A549 (cell line): Measurements from ENCODE around the gene ACP4. TPM values are rescaled to one million over a fixed set of nuclear protein-coding genes. Genes with fewer than 3 reads are reported as not detected.

Experiments used
- ATAC-seq, 2 experiments: fragments of 200-7000 bp in 1 of 2; fragments of >200 bp in 1 of 2; cut with Nextera tagmentation in 1 of 2; cut with Tn5 transposase in 1 of 2; 3 replicates each; pipeline versions ENCODE4 v1.8.0 to v1.9.1; 2018 to 2020; ENCODE audit warnings: mild to moderate bottlenecking in 1 of 2, moderate library complexity in 1 of 2
- CTCF ChIA-PET: fragments of 300-600 bp; sonication (Branson Sonifier 250); formaldehyde crosslinking; extraction: SDS; loops from one replicate; lab custom pipeline; 2021; ENCODE audit warnings: antibody characterized with exemption, inconsistent platforms; lab: Yijun Ruan, JAX
- POLR2A ChIA-PET: fragments of 350-600 bp; formaldehyde crosslinking; extraction: SDS; loops from one replicate; lab custom pipeline; 2021; ENCODE audit warnings: antibody characterized with exemption, inconsistent platforms; lab: Yijun Ruan, JAX
- DNase-seq, 2 experiments: peaks; one replicate each; pipeline versions ENCODE4 v3.0.0 to v3.0.0-alpha.2; 2011 to 2016; ENCODE audit warnings: low read depth in 1 of 2, low spot score in 1 of 2
- FAIRE-seq: peaks from 2 replicates; lab custom pipeline; 2011; peaks lifted over from hg19 to GRCh38; lab: Jason Lieb, UNC
- H3K27ac ChIP-seq, 2 experiments: fragments of >200 bp; sonication (Bioruptor Twin); formaldehyde crosslinking; 3 replicates each; pipeline ENCODE4 v1.5.1; 2016 to 2017
- H3K4me1 ChIP-seq: fragments of >200 bp; sonication (Bioruptor Twin); formaldehyde crosslinking; 3 replicates; pipeline ENCODE4 v1.6.1; 2016
- H3K4me2 ChIP-seq: fragments of >200 bp; sonication (Bioruptor Twin); formaldehyde crosslinking; 3 replicates; pipeline ENCODE4 v1.6.1; 2016
- H3K4me3 ChIP-seq: fragments of >200 bp; sonication (Bioruptor Twin); formaldehyde crosslinking; 3 replicates; pipeline ENCODE4 v1.5.1; 2016
- H3K9me3 ChIP-seq: fragments of >200 bp; sonication (Bioruptor Twin); formaldehyde crosslinking; 3 replicates; pipeline ENCODE4 v1.6.1; 2016
- BHLHE40 ChIP-seq: IDR thresholded peaks from 2 replicates; pipeline ENCODE4 v1.6.1; 2012; ENCODE audit warnings: low read depth, low read length, inconsistent platforms
- CBX2 ChIP-seq: fragments of 200-600 bp; sonication (generic); IDR thresholded peaks from 2 replicates; pipeline ENCODE4 v1.6.1; 2016; ENCODE audit warnings: low read depth, mild to moderate bottlenecking, borderline replicate concordance
- CHD2 ChIP-seq: fragments of 150-350 bp; IDR thresholded peaks from 2 replicates; pipeline ENCODE4 v1.6.1; 2014; ENCODE audit warnings: low read length; ENCODE audit not compliant: partially characterized antibody
- EHMT2 ChIP-seq: fragments of 200-600 bp; sonication (generic); IDR thresholded peaks from 2 replicates; pipeline ENCODE4 v1.6.1; 2016; ENCODE audit warnings: antibody characterized with exemption, low read depth, mild to moderate bottlenecking, moderate library complexity
- EP300 ChIP-seq, 2 experiments: fragments of >200 bp; sonication (Bioruptor Twin); formaldehyde crosslinking; IDR thresholded peaks; 2 replicates in 1 of 2; 3 replicates in 1 of 2; pipeline ENCODE4 v1.6.1; 2016 to 2017
- FOSB ChIP-seq: fragments of 250-450 bp; sonication (Bioruptor Pico); IDR thresholded peaks from 2 replicates; pipeline ENCODE4 v1.5.0; 2020; ENCODE audit warnings: mild to moderate bottlenecking, moderate library complexity
- FOXS1 ChIP-seq: fragments of 250-450 bp; sonication (Bioruptor Pico); IDR thresholded peaks from 2 replicates; pipeline ENCODE4 v1.5.0; 2020; ENCODE audit warnings: mild to moderate bottlenecking, moderate library complexity
- HOXA7 ChIP-seq: fragments of 250-450 bp; sonication (Bioruptor Pico); IDR thresholded peaks from 2 replicates; pipeline ENCODE4 v1.5.0; 2020; ENCODE audit warnings: mild to moderate bottlenecking, moderate library complexity
- HOXB5 ChIP-seq: fragments of 250-450 bp; sonication (Bioruptor Pico); IDR thresholded peaks from 2 replicates; pipeline ENCODE4 v1.5.0; 2020; ENCODE audit warnings: mild to moderate bottlenecking, moderate library complexity
- JUN ChIP-seq, 2 experiments: fragments of >200 bp; sonication (Bioruptor Twin); formaldehyde crosslinking; IDR thresholded peaks; 2 replicates in 1 of 2; 3 replicates in 1 of 2; pipeline ENCODE4 v1.6.1; 2016 to 2017
- KDM1A ChIP-seq: fragments of 200-600 bp; sonication (generic); IDR thresholded peaks from 2 replicates; pipeline ENCODE4 v1.6.1; 2016; ENCODE audit warnings: low read depth, mild to moderate bottlenecking
- MAZ ChIP-seq: fragments of 150-350 bp; IDR thresholded peaks from 2 replicates; pipeline ENCODE4 v1.6.1; 2014; ENCODE audit warnings: antibody characterized with exemption, low read depth, low read length, borderline replicate concordance
- NR3C1 ChIP-seq: fragments of >200 bp; sonication (Bioruptor Twin); formaldehyde crosslinking; IDR thresholded peaks from 3 replicates; pipeline ENCODE4 v1.6.1; 2017
- PHF8 ChIP-seq: fragments of 200-600 bp; sonication (generic); IDR thresholded peaks from 2 replicates; pipeline ENCODE4 v1.6.1; 2016; ENCODE audit warnings: low read depth, mild to moderate bottlenecking, antibody characterized with exemption, moderate library complexity, borderline replicate concordance
- POLR2A ChIP-seq: IDR thresholded peaks from 2 replicates; pipeline ENCODE4 v1.6.1; 2012; ENCODE audit warnings: mild to moderate bottlenecking, low read length
- POLR2AphosphoS2 ChIP-seq: conservative IDR thresholded peaks from 2 replicates; pipeline ENCODE4 v1.6.1; 2012; ENCODE audit warnings: low read length, improper control_type of control experiment, inconsistent platforms
- RARB ChIP-seq: fragments of 250-450 bp; sonication (Bioruptor Pico); IDR thresholded peaks from 2 replicates; pipeline ENCODE4 v1.8.0; 2021; ENCODE audit warnings: mild to moderate bottlenecking, moderate library complexity
- RNF2 ChIP-seq: fragments of 200-600 bp; sonication (generic); IDR thresholded peaks from 2 replicates; pipeline ENCODE4 v1.6.1; 2016; ENCODE audit warnings: low read depth, mild to moderate bottlenecking, antibody characterized with exemption, moderate library complexity, borderline replicate concordance
- SMC3 ChIP-seq: fragments of >200 bp; sonication (Bioruptor Twin); formaldehyde crosslinking; IDR thresholded peaks from 3 replicates; pipeline ENCODE4 v1.6.1; 2018; ENCODE audit warnings: inconsistent platforms
- TFCP2L1 ChIP-seq: fragments of 250-450 bp; sonication (Bioruptor Pico); IDR thresholded peaks from 2 replicates; pipeline ENCODE4 v1.5.0; 2021; ENCODE audit warnings: mild to moderate bottlenecking
- TP53 ChIP-seq: fragments of 250-450 bp; sonication (Bioruptor Pico); IDR thresholded peaks from 2 replicates; pipeline ENCODE4 v1.5.0; 2021; ENCODE audit warnings: mild to moderate bottlenecking, moderate library complexity
- ZC3H11A ChIP-seq: fragments of 450-650 bp; IDR thresholded peaks from 2 replicates; pipeline ENCODE4 v1.6.1; 2014; ENCODE audit warnings: antibody characterized with exemption, mild to moderate bottlenecking
- ZNF302 ChIP-seq: fragments of 250-450 bp; sonication (Bioruptor Pico); IDR thresholded peaks from 2 replicates; pipeline ENCODE4 v1.9.0; 2021; ENCODE audit warnings: inconsistent platforms, mild to moderate bottlenecking, moderate library complexity
- ZSCAN20 ChIP-seq: fragments of 250-450 bp; sonication (Bioruptor Pico); IDR thresholded peaks from 2 replicates; pipeline ENCODE4 v1.8.0; 2022; ENCODE audit warnings: mild to moderate bottlenecking, moderate library complexity
- WGBS: methylation state at CpG from one replicate; pipeline ENCODE4 v1.1.6; 2017; ENCODE audit errors: missing lambda C conversion rate; 5-methylcytosine and 5-hydroxymethylcytosine counted together
- polyA plus RNA-seq, 4 experiments: library from polyadenylated mRNA; depleted of rRNA in 3 of 4; stranded (reverse); fragments of >200 nt; fragmentation: RNase III in 1 of 4; extraction: RNeasy Plus Mini Kit Qiagen cat#74134 plus additional on column Dnase treatment in 1 of 4; gene quantifications; 2 replicates in 3 of 4; 3 replicates in 1 of 4; pipeline ENCODE4 v1.2.3, GENCODE V29; 2011 to 2017
- TF ChIP-seq, protein P1 (sequence below): IDR thresholded peaks from 2 replicates; pipeline ENCODE4 v1.6.1; 2012
- TF ChIP-seq, protein P2 (sequence below): IDR thresholded peaks from 2 replicates; pipeline ENCODE4 v1.6.1; 2012
- TF ChIP-seq, protein P3 (sequence below): fragments of 450-650 bp; IDR thresholded peaks from 2 replicates; pipeline ENCODE4 v1.6.1; 2014; ENCODE audit warnings: antibody characterized with exemption
- TF ChIP-seq, protein P4 (sequence below): fragments of 150-350 bp; IDR thresholded peaks from 2 replicates; pipeline ENCODE4 v1.6.1; 2014; ENCODE audit warnings: low read depth, mild to moderate bottlenecking, low read length
- TF ChIP-seq, protein P5 (sequence below): fragments of >200 bp; sonication (Bioruptor Twin); formaldehyde crosslinking; IDR thresholded peaks from 2 replicates; pipeline ENCODE4 v1.6.1; 2016
- TF ChIP-seq, protein P6 (sequence below): IDR thresholded peaks from 2 replicates; pipeline ENCODE4 v1.6.1; 2012; ENCODE audit warnings: low read depth, borderline replicate concordance

Gene ACP4
- polyA plus RNA-seq, 2 of the 4 experiments (the other 2 are of a cell fraction), result not detected

DNA sequence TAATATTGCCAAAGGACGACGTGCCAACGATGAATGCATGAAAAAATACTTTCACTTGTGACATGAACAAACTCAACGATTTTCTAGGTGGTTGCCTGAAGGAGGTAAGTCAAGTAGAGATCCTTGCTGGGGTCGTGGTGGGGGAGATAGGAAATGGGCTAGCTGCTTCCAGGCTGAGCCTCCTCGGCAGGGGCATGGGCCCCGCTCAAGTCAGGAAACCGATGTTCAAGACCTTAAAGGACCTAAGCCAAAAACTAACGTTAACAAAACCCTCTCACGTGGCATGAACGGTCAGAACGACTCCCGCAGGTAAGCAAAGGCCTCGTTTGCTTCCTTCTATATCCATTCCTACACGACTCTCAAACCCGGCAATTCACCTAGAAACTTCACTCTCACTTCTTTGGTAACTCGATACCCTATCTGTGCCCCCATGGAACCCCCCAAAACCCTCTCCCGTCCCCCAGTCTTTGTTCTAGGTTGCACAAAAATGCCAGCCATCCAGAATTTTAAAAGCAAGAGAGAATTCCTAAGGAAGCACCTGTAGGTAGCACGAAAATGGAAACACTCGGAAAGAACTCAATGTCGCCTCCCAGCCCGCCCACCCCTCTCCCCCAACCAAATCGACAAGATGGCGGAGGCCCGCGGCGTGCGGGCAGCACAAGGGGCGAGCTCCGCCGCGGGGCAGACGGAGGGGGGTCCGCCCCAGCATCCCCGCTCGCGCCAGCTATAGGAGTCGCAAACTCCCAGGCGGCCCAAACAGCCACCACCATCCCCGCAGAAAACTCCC, 13.6 kb downstream of the ACP4 start:
- no peak for FAIRE-seq
- WGBS, result 1% methylated on average over 40 of the region's 40 CpGs
- peak; percentile 48 to 70 for ATAC-seq
- no peaks in the 10 kb centered on the region for H3K9me3 ChIP-seq
- POLR2A ChIA-PET, result interaction anchor here (0.6 to 2.3 kb wide), 14 partner anchors 9 to 457 kb away, joined by 3 to 26 read pairs (median 5); partner anchors contain the start of gene JOSD2
- CTCF ChIA-PET, result interaction anchor here (1.2 to 4.1 kb wide), 4 partner anchors 11 to 213 kb away, joined by 3 to 19 read pairs (median 8); no protein-coding TSS in a partner anchor
- H3K4me3 ChIP-seq, result peak overlapping the region; percentile 65
- DNase-seq, result no peak
- peak overlapping the region; percentile 94 to 95 for H3K27ac ChIP-seq
- peaks cover 15% of the 10 kb centered on the region for H3K4me1 ChIP-seq
- peak overlapping the region; percentile 94 for H3K4me2 ChIP-seq
- 0 out of 2 replicates have a peak, but pooled peaks have one; percentile 52 for TF ChIP-seq RARB
- no peak for TF ChIP-seq CHD2
- TF ChIP-seq HOXA7 (CRISPR knock-in tag), result 0 out of 2 replicates have a peak, but pooled peaks have one; percentile 24
- TF ChIP-seq, protein P1, sequence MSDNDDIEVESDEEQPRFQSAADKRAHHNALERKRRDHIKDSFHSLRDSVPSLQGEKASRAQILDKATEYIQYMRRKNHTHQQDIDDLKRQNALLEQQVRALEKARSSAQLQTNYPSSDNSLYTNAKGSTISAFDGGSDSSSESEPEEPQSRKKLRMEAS, result no peak
- no peak for TF ChIP-seq MAZ
- TF ChIP-seq SMC3, result no peak

DNA sequence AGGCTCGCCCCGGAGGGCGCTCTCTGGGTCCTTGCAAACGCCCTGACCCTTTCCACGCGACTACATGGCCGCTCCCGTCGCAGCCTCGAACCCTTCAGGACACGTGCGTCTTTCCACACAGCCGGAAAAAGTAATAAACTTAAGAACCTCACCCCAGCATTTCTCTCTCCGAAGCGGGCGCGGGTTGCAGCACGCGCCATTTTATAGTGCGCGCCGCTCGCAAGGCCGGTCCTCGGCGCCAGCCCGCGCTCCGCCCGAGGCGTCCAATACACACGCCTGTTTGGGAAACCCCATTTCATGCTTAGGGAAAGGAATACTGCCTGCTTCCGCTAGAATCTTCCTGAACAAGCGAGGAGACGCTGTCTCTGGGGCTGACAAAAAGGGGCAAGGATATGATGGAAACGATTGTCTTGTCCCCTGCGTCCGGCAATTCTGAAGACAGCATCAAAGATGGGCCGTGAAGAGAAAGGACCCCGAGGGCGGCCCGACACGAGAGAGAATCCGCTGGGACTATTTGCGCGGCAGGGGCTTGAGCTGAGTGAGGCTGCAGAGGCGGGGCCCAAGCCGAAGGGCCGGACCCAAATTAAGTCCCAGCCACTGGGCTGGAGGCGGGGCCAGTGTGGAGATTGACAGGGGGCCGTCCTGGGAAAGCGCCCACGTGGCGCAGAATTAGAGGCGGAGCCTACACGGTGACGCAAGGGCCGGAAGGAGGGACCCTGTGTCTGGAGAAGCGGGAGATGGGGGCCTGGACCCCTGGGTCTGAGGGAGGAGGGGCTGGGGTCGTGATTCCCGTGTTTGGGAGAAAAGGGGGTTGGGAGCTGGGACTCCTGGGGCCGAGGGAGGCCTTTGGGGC, 14.4 kb downstream of the ACP4 start:
- DNase-seq (peak; percentile 98 to 100), ATAC-seq (peak; percentile 89 to 95), FAIRE-seq (peak; percentile 39)
- 2% methylated on average over 62 of the region's 62 CpGs for WGBS
- H3K4me1 ChIP-seq, result peaks cover 15% of the 10 kb centered on the region
- POLR2A ChIA-PET, result interaction anchor here (0.6 to 2.3 kb wide), 20 partner anchors 8 to 458 kb away, joined by 3 to 26 read pairs (median 4); partner anchors contain the start of gene JOSD2
- no peaks in the 10 kb centered on the region for H3K9me3 ChIP-seq
- peak overlapping the region; percentile 94 for H3K4me2 ChIP-seq
- H3K27ac ChIP-seq, result peak overlapping the region; percentile 94 to 95
- peak overlapping the region; percentile 65 for H3K4me3 ChIP-seq
- CTCF ChIA-PET, result interaction anchor here (0.7 to 4.1 kb wide), 4 partner anchors 12 to 135 kb away, joined by 3 to 19 read pairs (median 8); no protein-coding TSS in a partner anchor
- TF ChIP-seq ZC3H11A (no peak), ZSCAN20 (CRISPR knock-in tag) (no peak), NR3C1 (no peak), HOXA7 (CRISPR knock-in tag) (no peak), CBX2 (no peak), HOXB5 (0 out of 2 replicates have a peak, but pooled peaks have one; percentile 48), FOXS1 (CRISPR knock-in tag) (no peak), PHF8 (peak; percentile 99), JUN (IDR thresholded peaks at IDR 0.05) (peak; percentile 99 to 100), POLR2A (peak; percentile 97), POLR2AphosphoS2 (no peak), MAZ (peak; percentile 19; the same call in 1 of the 2 replicates), RNF2 (no peak), BHLHE40 (0 out of 2 replicates have a peak, but pooled peaks have one; percentile 8), EHMT2 (no peak), FOSB (no peak), TFCP2L1 (CRISPR knock-in tag) (peak; percentile 81), KDM1A (no peak), ZNF302 (no peak), EP300 (IDR thresholded peaks at IDR 0.05) (no peak), TP53 (peak; percentile 90)
- TF ChIP-seq, protein P1, result peak; percentile 98
- TF ChIP-seq, protein P2, sequence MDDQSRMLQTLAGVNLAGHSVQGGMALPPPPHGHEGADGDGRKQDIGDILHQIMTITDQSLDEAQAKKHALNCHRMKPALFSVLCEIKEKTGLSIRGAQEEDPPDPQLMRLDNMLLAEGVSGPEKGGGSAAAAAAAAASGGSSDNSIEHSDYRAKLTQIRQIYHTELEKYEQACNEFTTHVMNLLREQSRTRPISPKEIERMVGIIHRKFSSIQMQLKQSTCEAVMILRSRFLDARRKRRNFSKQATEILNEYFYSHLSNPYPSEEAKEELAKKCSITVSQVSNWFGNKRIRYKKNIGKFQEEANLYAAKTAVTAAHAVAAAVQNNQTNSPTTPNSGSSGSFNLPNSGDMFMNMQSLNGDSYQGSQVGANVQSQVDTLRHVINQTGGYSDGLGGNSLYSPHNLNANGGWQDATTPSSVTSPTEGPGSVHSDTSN, result peak; percentile 94
- TF ChIP-seq, protein P3, sequence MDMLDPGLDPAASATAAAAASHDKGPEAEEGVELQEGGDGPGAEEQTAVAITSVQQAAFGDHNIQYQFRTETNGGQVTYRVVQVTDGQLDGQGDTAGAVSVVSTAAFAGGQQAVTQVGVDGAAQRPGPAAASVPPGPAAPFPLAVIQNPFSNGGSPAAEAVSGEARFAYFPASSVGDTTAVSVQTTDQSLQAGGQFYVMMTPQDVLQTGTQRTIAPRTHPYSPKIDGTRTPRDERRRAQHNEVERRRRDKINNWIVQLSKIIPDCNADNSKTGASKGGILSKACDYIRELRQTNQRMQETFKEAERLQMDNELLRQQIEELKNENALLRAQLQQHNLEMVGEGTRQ, result peak; percentile 96
- TF ChIP-seq, protein P4, sequence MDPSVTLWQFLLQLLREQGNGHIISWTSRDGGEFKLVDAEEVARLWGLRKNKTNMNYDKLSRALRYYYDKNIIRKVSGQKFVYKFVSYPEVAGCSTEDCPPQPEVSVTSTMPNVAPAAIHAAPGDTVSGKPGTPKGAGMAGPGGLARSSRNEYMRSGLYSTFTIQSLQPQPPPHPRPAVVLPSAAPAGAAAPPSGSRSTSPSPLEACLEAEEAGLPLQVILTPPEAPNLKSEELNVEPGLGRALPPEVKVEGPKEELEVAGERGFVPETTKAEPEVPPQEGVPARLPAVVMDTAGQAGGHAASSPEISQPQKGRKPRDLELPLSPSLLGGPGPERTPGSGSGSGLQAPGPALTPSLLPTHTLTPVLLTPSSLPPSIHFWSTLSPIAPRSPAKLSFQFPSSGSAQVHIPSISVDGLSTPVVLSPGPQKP, result no peak
- TF ChIP-seq, protein P5, sequence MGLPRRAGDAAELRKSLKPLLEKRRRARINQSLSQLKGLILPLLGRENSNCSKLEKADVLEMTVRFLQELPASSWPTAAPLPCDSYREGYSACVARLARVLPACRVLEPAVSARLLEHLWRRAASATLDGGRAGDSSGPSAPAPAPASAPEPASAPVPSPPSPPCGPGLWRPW, result no peak
- TF ChIP-seq, protein P6, sequence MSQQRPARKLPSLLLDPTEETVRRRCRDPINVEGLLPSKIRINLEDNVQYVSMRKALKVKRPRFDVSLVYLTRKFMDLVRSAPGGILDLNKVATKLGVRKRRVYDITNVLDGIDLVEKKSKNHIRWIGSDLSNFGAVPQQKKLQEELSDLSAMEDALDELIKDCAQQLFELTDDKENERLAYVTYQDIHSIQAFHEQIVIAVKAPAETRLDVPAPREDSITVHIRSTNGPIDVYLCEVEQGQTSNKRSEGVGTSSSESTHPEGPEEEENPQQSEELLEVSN, result peak; percentile 82
